Sigmoid colon (tissue), 7 donors: ENCODE measurements around the gene NAT16. TPM values are rescaled to one million over a fixed set of nuclear protein-coding genes. Genes with fewer than 3 reads are reported as not detected.
"Not testable (repeated sequence)": the region's sequence is repeated elsewhere in the genome, so short reads cannot be mapped to it uniquely, and the experiment has no call there.

Experiments used
- DNase-seq: peaks from one replicate; pipeline ENCODE4 v3.0.0-alpha.2; 2019
- H3K27ac ChIP-seq, 4 donors: fragments of 200-600 bp; sonication (generic); one replicate each; pipeline ENCODE4 v1.5.1; 2016 to 2019; ENCODE audit warnings: mild to moderate bottlenecking in 1 of 4
- H3K27me3 ChIP-seq, 3 donors: fragments of 200-600 bp; sonication (generic); one replicate each; pipeline ENCODE4 v1.5.1; 2019; ENCODE audit warnings: mild to moderate bottlenecking in 1 of 3
- H3K36me3 ChIP-seq, 4 donors: fragments of 200-600 bp; sonication (generic); one replicate each; pipeline ENCODE4 v1.5.1; 2016 to 2019
- H3K4me1 ChIP-seq, 4 donors: fragments of 200-600 bp; sonication (generic); one replicate each; pipeline ENCODE4 v1.5.1; 2017 to 2019
- H3K4me3 ChIP-seq, 4 donors: fragments of 200-600 bp; sonication (generic); one replicate each; pipeline ENCODE4 v1.5.1; 2017 to 2019; ENCODE audit warnings: mild to moderate bottlenecking in 2 of 4, moderate library complexity in 1 of 4
- H3K9me3 ChIP-seq, 4 donors: fragments of 200-600 bp in 3 of 4; sonication (generic) in 3 of 4; one replicate each; pipeline versions ENCODE4 v1.5.1 to v1.6.1; 2013 to 2019
- CTCF ChIP-seq, 4 experiments: fragments of 450-650 bp in 3 of 4; fragments of 200-600 bp in 1 of 4; IDR thresholded peaks; one replicate each; pipeline ENCODE4 v1.5.1; 2016 to 2019; ENCODE audit warnings: antibody characterized with exemption in 4 of 4, mild to moderate bottlenecking in 3 of 4, moderate library complexity in 2 of 4
- EP300 ChIP-seq, 4 donors: sonication (generic); formaldehyde crosslinking; IDR thresholded peaks; one replicate each; pipeline ENCODE4 v1.6.1; 2017; ENCODE audit warnings: antibody characterized with exemption in 4 of 4
- POLR2A ChIP-seq, 2 donors: fragments of 450-650 bp; IDR thresholded peaks; one replicate each; pipeline ENCODE4 v1.6.1; 2016; ENCODE audit warnings: antibody characterized with exemption in 2 of 2, mild to moderate bottlenecking in 2 of 2, moderate library complexity in 2 of 2
- POLR2AphosphoS5 ChIP-seq, 4 donors: sonication (generic); formaldehyde crosslinking; IDR thresholded peaks; one replicate each; pipeline ENCODE4 v1.6.1; 2017; ENCODE audit warnings: antibody characterized with exemption in 4 of 4
- WGBS, 2 donors: extraction: QIAGEN DNeasy Blood & Tissue Kit; methylation state at CpG; one replicate each; pipeline ENCODE4 v1.1.7; 2013; 5-methylcytosine and 5-hydroxymethylcytosine counted together
- intact Hi-C: fragments of 100-400 bp; cut with DNase I; formaldehyde crosslinking; loops from one replicate; pipeline ENCODE4 v1.15.1; 2023
- polyA plus RNA-seq, 3 donors: library from polyadenylated mRNA; stranded (reverse); fragments of 200-250 nt; gene quantifications; one replicate each; pipeline ENCODE4 v1.2.3, GENCODE V29; 2013
- total RNA-seq, 4 donors: library from RNA; depleted of rRNA; stranded (reverse); fragments of >200 nt; gene quantifications; one replicate each; pipeline ENCODE4 v1.1.0, GENCODE V29; 2016
- donor health status: healthy with polysubstance abuse.
- donor health status: Bipolar disorder and iron deficiency.
- donor health status: healthy.

NAT16 gene
- total and polyA plus RNA-seq, 7 donors: 0.23 TPM; not detected in 6

GRCh38 chr7:101124376-101125056, 55.6 kb downstream of the NAT16 start:
- TF ChIP-seq POLR2AphosphoS5 (IDR thresholded peaks at IDR 0.05): no peak
- no peak for TF ChIP-seq POLR2A (IDR thresholded peaks at IDR 0.05)
- TF ChIP-seq CTCF (IDR thresholded peaks at IDR 0.05): no peak
- no peak for TF ChIP-seq EP300 (IDR thresholded peaks at IDR 0.05)
- DNase-seq: no peak
- H3K4me1 ChIP-seq: peaks cover 0 to 78% (median 33%) of the 10 kb centered on the region in 4 donors

GRCh38 chr7:101123703-101124068, 56.4 kb downstream of the NAT16 start:
- no peak for DNase-seq
- H3K9me3 ChIP-seq: no peaks in the 10 kb centered on the region
- peaks cover 0 to 80% (median 33%) of the 10 kb centered on the region in 4 donors for H3K4me1 ChIP-seq
- peak overlapping the region in 1 of 4 donors; percentile 90 for H3K27ac ChIP-seq
- H3K36me3 ChIP-seq: no peaks in the 10 kb centered on the region
- TF ChIP-seq POLR2A (IDR thresholded peaks at IDR 0.05): no peak
- TF ChIP-seq EP300 (IDR thresholded peaks at IDR 0.05): no peak
- no peak for TF ChIP-seq CTCF (IDR thresholded peaks at IDR 0.05)
- TF ChIP-seq POLR2AphosphoS5 (IDR thresholded peaks at IDR 0.05): no peak
- intact Hi-C loops: no loop called here
- 80 to 85% methylated on average over 3 of the region's 3 CpGs for WGBS, 2 donors
- no peak overlapping the region for H3K4me3 ChIP-seq
- H3K27me3 ChIP-seq: no peaks in the 10 kb centered on the region

More at GRCh38 chr7:101124376-101125056, 55.6 kb downstream of the NAT16 start:
- intact Hi-C loops: no loop called here
- peak overlapping the region in 2 of 4 donors; percentile 48 to 90 for H3K27ac ChIP-seq
- no peaks in the 10 kb centered on the region for H3K36me3 ChIP-seq
- 28 to 55% methylated on average over 7 of the region's 7 CpGs for WGBS, 2 donors
- H3K4me3 ChIP-seq: no peak overlapping the region
- H3K9me3 ChIP-seq: no peaks in the 10 kb centered on the region
- no peaks in the 10 kb centered on the region for H3K27me3 ChIP-seq

DNA sequence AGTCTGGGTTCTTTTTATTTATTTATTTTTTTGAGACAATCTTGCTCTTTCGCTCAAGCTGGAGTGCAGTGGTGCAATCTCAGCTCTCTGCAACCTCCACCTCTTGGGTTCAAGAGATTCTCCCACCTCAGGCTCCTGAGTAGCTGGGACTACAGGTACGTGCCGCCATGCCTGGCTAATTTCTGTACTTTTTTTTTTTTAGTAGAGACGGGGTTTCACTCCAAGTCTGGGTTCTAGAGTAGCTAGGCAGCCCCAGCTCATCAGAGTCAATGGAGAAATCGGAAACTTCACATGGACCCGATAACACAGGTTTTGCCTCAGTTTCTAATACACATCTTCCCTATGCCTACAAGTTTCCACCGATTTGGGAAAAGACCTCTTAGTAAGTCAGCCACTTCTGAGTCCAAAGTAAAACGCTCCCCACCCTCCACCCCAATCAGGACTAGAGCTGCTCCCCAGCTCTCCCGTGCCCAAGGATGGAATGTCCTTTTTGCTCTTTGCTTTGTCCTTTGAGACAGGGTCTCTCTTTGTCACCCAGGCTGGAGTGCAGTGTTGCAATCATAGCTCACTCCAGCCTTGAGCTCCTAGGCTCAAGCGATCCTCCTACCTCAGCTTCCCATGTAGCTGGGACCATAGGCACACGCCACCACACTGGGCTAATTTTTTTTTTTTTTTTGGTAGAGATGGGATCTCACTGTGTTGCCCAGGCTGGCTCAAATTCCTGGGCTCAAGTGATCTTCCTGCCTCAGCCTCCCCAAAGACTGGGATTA, 57.0 kb downstream of the NAT16 start:
- H3K27me3 ChIP-seq: no peaks in the 10 kb centered on the region
- peak overlapping the region; percentile 80 to 90 (median 84) for H3K27ac ChIP-seq
- WGBS, 2 donors: 94 to 95% methylated on average over 11 of the region's 11 CpGs
- TF ChIP-seq POLR2A (IDR thresholded peaks at IDR 0.05) (no peak), CTCF (IDR thresholded peaks at IDR 0.05) (no peak), EP300 (IDR thresholded peaks at IDR 0.05) (no peak), POLR2AphosphoS5 (IDR thresholded peaks at IDR 0.05) (no peak)
- H3K9me3 ChIP-seq: no peaks in the 10 kb centered on the region
- no peak for DNase-seq
- H3K4me3 ChIP-seq: peak overlapping the region in 1 of 4 donors; percentile 47
- no peaks in the 10 kb centered on the region for H3K36me3 ChIP-seq
- intact Hi-C loops: no loop called here
- H3K4me1 ChIP-seq: peaks cover 0 to 80% (median 33%) of the 10 kb centered on the region in 4 donors

- Histone ChIP-seq H3K36me3 (no peaks in the 10 kb centered on the region), H3K4me1 (peaks cover 0 to 78% (median 29%) of the 10 kb centered on the region in 4 donors), H3K27ac (peak overlapping the region; percentile 80 to 90 (median 84)), H3K27me3 (no peaks in the 10 kb centered on the region), H3K4me3 (peak overlapping the region; percentile 15 to 47 (median 40)), H3K9me3 (no peaks in the 10 kb centered on the region)
- 28 to 30% methylated on average over 17 of the region's 17 CpGs for WGBS, 2 donors
- peak; percentile 91 for DNase-seq
- TF ChIP-seq POLR2AphosphoS5 (IDR thresholded peaks at IDR 0.05) (peak; percentile 35 to 68 (median 56)), CTCF (IDR thresholded peaks at IDR 0.05) (no peak), EP300 (IDR thresholded peaks at IDR 0.05) (peak in 1 of 4 donors; percentile 23), POLR2A (IDR thresholded peaks at IDR 0.05) (peak; percentile 19 to 26)
- intact Hi-C loops: no loop called here
These were observed 57.8 kb downstream of the NAT16 start for GRCh38 chr7:101121991-101122932.

GRCh38 chr7:101121631-101121990, 58.5 kb downstream of the NAT16 start:
- WGBS, 2 donors: 72 to 86% methylated on average over 9 of the region's 9 CpGs
- intact Hi-C loops, H3K36me3 ChIP-seq, DNase-seq, H3K27me3 ChIP-seq, H3K9me3 ChIP-seq: not testable (repeated sequence)
- peak overlapping the region in 3 of 4 donors; percentile 36 to 47 (median 44) for H3K4me3 ChIP-seq
- peak overlapping the region; percentile 80 to 90 (median 84) for H3K27ac ChIP-seq
- peaks cover 0 to 72% (median 22%) of the 10 kb centered on the region in 4 donors for H3K4me1 ChIP-seq
